GM19468 (cell line): Measurements from ENCODE around the gene LAMC1.

ENCODE experiments used
- ATAC-seq: cut with Tn5 transposase; IDR thresholded peaks from one replicate; pipeline ENCODE4 v1.9.1; 2021; ENCODE audit warnings: mild to moderate bottlenecking, moderate library complexity, moderate number of reproducible peaks; ENCODE audit not compliant: unreplicated experiment; ENCODE audit errors: extremely low read depth

Gene LAMC1

DNA sequence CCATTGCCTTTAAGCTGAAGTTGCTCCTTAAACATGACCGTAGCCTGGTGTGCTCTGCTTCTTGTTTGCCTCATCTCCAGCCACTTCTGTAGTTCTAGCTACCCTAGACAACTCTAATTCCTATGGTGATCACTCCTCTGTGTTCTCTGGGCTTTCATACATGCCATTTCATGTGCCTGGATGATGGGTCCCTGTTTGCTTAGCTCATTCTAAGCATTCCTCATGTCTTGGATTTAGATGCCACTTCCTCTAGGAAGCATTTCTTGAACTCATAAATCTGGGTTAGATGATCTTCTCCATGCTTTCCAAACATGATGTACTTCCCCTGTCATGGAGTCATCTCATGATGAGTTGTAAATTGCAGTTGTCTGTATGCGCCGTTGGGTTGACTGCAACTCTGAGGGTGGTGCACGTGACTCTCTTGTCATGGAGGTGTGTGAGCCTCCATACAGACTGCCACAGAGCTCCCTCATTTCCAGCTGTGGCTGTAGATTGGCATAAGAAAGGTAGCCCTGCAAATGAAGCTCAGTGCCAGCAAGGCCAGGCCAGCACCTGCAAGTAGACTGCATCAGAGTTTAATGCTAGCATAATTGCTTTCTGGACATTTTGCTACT, 77.2 kb downstream of the LAMC1 start:
- no peak for ATAC-seq

DNA sequence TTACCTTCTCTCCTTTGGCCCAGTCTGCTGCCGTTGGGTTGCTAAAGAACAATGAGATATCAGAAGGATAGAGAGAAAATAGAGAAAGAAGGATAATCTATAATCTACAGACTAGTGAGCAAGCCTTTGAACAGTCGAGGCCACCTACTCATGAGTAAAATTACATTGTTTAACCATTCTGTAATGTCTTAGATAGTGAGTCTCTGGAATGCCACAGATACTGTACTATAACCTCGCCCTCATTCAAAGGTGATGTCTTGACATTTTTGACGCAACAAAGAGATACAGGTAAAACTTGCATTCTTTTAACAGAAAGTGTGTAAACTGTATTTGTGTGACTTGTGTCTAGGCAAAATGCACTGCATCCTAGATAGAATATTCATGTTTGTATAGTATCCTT, 77.9 kb downstream of the LAMC1 start:
- no peak for ATAC-seq

DNA sequence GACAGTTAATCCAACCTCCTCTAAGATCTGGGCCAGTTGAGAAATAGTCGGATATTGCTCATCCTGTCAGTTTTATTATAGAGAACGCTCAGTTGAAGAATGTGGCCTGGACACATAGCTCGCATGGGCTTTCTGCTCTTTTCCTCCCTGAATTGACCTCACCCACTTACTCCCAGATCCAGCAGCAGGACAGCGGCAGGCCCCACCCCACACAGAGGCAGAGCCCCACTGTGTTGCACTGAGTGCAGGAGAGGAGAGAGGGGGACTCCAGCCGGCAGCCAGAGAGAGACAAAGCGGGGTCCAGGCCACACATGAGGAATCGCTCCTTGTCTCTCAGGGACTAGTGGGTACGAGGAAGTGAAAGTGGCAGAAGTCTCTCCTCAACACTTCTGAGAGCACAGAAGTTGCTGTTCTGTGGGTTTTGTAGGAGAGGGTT, 78.6 kb downstream of the LAMC1 start:
- ATAC-seq: no peak

DNA sequence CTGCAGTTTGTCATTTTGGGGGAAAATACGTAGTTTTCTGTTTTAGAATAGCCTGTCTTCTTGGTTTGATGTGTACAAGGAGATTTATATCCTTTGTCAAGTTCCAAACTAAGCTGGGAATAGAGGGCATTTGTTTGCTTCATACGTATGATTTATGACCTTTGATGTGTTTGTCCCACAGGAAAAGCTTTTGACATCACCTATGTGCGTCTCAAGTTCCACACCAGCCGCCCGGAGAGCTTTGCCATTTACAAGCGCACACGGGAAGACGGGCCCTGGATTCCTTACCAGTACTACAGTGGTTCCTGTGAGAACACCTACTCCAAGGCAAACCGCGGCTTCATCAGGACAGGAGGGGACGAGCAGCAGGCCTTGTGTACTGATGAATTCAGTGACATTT, 79.9 kb downstream of the LAMC1 start:
- ATAC-seq: no peak

DNA sequence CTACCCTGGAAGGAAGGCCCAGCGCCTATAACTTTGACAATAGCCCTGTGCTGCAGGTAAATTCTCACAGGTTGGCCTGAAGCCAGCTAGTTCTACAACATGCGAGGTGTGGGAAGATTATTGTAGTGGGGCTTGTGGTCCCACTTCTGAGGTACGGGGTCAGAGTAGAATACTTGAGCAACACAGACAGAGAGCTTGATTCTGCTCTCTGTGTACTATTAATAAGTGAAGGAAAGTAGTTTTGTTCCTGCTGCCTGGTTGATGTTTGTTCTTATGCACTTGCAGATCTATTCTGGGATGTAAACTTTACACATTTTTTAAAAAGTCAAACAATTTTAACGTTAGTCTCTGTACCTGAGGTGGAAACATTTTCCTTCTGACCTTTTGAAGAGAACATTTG, 80.4 kb downstream of the LAMC1 start:
- ATAC-seq: no peak

DNA sequence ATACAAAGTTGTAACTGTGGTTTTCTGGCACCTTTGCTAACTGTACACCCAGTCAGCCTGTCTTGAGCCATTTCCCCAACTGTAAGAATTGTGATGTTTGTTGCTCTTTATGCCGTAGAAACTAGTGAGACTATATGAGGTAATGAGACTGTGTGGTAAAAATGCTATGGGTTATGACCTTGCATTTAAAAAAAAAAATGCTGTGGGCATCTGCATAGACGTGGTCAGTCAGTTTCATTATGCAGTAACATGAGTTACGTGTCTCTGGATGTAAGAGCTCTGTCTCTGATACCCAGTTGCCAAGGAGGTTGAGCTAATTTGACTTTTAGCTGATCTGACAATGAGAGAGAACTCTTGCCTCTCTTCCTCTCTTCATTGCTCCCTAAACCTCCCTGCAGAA, 82.2 kb downstream of the LAMC1 start:
- no peak for ATAC-seq

DNA sequence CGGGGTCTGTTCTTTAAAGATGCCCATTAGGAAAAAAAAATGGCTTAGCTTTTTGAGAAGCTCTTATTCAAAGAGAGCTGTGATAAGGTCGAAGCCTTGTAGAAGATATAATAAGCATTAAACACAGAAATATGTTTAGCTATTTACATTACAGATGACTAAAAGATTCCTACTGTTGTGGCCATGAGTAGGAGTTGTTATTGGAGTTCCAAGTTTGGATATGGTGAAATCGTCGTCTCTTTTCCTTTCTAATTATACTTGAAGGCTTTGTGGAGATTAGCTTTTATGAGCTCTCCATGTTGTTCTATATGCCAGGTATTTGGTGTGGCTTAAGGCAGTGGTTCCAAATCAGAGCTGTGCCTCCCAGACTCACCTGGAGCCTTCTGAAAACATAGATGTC, 82.9 kb downstream of the LAMC1 start:
- ATAC-seq: no peak

DNA sequence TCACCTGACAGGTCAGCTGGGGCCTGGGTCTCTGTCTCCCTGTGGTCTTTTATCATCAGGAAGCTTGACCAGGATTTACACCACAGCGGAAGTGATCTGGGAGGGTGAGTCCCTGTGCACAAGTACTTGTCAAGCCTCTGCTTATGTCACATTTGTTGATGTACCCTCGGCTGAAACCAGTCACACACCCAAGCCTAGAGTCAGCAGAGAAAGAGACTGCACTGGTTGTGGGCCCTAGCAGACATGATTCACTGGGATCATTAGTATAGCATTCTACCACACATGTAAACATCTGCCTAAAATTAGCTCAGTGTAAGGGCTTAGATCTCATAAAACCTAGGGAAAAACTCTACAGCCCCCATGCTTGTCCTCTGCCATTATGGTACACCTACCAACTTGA, 83.5 kb downstream of the LAMC1 start:
- no peak for ATAC-seq

DNA sequence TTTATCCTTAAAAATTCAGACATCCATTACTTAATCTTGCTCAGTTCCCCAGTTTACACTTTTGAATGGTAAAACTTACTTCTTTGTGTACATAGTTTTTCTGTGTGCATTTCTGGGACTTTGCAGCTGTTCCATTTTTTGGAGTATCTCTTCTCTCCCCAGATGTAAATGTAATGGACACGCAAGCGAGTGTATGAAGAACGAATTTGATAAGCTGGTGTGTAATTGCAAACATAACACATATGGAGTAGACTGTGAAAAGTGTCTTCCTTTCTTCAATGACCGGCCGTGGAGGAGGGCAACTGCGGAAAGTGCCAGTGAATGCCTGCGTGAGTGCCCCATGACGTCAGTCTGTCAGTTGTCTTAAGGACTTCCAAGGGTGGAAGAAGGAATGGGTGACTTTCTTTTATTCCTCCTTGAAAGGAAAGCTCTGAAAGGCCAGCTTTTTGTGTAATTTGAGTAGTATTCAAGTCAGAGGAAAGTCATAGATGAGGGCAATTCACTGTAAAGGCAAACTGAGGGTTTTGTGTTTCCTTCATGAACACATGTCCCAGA, 87.2 kb downstream of the LAMC1 start:
- no peak for ATAC-seq

DNA sequence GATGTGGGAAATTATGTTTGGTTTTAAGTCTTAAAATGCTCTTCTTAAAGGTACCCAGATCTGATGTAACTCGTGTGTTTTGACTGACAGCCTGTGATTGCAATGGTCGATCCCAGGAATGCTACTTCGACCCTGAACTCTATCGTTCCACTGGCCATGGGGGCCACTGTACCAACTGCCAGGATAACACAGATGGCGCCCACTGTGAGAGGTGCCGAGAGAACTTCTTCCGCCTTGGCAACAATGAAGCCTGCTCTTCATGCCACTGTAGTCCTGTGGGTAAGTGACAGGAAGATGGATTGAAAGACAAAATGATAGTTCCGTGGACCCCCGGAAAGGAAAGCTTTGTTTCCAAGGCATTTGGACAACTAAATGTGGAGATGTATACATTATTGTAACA, 91.2 kb downstream of the LAMC1 start:
- no peak for ATAC-seq

DNA sequence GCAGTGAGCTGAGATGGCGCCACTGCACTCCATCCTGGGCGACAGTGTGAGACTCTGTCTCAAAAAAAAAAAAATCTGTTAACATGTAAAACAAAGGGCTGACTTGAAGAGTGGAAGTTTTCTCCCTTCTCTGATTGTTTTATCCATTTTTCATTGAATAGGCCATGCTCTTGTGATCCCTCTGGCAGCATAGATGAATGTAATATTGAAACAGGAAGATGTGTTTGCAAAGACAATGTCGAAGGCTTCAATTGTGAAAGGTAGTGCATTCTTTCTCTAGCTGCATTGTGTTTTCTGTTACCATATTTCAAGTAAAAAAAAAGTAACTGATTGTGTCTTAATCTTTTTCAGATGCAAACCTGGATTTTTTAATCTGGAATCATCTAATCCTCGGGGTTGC, 93.2 kb downstream of the LAMC1 start:
- ATAC-seq: no peak

DNA sequence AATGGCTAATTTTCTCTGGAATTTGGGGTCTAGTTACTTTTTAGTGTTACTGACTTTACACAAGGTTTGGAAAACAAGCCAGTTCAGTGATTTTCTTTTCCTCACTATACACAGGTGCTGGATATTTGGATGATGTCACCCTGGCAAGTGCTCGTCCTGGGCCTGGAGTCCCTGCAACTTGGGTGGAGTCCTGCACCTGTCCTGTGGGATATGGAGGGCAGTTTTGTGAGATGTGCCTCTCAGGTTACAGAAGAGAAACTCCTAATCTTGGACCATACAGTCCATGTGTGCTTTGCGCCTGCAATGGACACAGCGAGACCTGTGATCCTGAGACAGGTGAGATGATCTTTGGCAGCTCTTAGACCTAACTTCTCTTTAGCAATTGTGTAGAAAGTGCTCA, 98.4 kb downstream of the LAMC1 start:
- ATAC-seq: no peak

DNA sequence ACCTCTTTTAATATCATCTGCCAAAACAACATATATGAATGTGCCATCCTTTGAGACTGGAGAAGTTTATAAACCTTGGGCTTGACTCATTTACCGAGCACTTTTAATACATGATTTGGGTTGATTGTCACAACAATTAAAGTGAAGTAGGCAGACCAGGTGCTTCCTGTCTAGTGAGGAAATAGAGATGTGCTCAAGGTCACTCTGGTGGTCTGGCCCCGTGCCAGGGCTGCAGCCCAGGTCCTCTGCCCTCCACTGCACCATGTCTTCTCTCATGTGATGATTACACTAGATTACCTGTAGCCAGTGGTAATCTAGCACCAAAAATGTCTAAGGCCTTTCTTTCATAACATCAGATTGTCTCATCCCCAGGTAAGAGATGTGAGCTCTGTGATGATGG, 101.0 kb downstream of the LAMC1 start:
- no peak for ATAC-seq

DNA sequence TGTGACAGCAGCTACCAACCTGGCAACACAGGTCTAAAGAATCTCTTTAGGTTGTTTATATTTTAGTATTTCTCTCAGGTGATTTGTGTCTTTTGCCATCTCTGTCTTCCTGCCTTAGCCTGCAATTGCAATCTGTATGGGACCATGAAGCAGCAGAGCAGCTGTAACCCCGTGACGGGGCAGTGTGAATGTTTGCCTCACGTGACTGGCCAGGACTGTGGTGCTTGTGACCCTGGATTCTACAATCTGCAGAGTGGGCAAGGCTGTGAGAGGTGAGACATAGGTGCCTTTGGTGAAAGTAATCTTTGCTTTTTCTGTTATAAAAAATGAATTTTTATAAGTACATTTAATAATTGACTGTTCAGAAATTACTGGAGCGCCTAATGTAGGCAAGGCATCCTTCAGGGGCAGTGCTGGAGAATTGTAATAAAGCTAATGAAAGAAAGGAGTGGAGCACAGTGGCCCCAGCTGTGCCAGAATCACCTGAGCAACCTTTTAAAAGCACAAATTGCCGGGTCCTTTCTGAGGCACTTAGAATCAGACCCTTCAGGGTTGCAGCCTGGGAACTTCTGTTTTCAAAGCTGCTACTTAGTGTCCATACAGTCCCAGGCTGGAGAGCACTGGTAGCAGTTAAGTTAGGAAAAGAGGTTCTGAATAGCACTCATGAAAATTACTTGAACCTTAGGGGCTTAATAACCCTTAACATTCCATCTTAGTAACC, 102.2 kb downstream of the LAMC1 start:
- ATAC-seq: no peak

DNA sequence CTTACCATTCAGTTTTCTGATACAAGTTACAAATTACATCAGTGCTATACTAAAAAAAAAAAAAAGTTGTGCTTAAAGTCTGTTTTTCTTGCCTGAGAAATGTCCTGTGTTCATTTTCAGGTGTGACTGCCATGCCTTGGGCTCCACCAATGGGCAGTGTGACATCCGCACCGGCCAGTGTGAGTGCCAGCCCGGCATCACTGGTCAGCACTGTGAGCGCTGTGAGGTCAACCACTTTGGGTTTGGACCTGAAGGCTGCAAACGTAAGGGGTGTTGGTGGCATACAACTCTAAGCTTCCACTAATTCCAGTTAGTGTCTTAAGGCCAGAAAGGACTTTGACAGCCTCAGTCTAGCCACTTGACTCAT, 102.8 kb downstream of the LAMC1 start:
- no peak for ATAC-seq

DNA sequence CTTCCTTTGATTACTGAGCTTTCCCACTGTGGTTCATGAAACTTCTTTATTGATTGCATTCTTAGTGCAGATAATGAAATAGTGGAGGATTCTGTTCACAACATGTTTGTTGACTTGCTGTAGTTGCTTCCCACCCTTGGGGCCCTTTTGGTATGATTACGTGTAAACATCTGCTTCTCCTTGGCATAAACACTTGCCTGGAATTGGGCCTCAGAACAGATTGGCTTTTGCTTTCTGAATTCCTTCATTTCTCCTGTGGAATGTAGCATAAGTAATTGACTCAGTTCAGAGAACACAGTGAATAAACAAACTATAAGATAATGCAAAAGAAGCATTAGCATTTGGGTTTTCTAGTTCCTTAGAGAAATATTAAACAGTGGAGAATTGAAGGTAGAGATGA, 103.3 kb downstream of the LAMC1 start:
- ATAC-seq: no peak

DNA sequence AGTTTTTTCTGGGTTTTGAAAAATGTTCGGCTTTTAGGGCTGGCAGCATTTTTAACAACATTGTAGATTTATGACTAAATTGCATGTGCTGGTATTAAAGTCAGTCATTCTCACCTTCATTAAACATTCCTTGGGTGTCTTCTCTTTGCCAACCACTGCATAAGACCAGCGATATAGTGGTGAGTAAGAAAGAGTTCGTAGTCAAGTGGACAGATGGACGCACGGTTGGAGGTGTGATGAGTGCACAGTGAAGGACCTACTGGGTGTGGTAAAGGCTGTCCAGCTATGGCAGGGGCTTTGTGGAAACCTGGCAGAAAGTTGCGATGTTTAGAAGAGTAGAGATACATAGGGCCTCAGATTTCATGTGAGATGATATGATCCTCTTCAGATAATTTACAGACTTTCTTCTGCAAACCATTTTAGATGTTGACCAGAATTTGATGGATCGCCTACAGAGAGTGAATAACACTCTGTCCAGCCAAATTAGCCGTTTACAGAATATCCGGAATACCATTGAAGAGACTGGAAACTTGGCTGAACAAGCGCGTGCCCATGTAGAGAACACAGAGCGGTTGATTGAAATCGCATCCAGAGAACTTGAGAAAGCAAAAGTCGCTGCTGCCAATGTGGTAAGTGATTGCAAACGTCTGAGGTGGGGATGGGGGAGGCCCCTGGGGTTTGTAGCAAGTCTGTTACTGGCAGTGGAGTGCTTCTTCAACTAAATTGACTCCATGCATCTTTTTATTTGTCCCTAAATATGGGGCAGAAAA, 106.9 kb downstream of the LAMC1 start:
- no peak for ATAC-seq

DNA sequence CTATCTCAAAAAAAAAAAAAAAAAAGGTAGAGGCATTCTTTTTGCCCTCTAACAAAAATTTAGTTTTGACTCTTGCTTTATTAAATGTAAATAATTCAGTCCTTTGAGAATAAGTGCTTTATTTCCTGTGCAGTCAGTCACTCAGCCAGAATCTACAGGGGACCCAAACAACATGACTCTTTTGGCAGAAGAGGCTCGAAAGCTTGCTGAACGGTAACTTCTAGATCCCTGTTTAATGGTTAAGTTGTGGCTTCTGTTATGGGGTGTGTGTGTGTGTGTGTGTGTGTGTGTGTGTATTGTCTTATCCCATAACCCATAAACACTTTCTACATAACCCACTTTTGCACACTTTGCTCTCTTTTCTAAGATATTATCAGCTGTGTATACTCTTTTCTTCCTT, 107.9 kb downstream of the LAMC1 start:
- no peak for ATAC-seq

DNA sequence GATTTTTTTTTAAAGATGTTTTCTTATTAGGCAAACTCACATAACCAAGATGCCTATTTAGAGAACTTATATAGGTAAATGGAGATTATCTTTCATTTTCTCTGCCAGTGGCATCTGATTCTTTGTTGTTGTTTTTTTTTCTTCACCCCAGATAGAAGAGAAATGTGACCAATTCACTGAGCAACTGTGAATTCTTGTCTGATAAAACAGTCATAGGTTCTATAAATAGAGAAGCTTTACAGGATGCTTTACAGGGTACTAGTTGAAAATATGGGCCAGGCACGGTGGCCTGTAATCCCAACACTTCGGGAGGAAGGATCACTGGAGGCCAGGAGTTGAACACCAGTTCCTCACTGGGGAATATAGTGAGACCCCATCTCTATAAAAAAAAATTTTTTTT, 112.1 kb downstream of the LAMC1 start:
- ATAC-seq: no peak

DNA sequence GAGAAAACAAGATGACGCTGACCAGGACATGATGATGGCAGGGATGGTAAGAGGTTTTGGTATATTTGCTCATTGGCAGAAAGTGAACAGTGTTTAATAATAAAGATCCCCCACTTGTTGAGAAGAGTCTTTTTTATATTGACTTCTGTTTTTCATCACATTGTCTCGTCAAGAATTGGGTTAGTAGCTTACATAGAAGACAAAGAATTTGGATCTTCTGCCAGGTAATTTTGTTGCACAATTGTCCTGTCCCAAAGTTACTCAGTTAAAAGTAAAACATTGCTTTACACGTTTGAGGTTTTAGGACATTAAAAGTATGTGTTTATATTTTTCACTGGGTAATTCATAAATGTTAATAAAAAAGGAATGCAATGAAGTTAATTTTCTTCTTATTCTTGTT, 114.6 kb downstream of the LAMC1 start:
- ATAC-seq: no peak

DNA sequence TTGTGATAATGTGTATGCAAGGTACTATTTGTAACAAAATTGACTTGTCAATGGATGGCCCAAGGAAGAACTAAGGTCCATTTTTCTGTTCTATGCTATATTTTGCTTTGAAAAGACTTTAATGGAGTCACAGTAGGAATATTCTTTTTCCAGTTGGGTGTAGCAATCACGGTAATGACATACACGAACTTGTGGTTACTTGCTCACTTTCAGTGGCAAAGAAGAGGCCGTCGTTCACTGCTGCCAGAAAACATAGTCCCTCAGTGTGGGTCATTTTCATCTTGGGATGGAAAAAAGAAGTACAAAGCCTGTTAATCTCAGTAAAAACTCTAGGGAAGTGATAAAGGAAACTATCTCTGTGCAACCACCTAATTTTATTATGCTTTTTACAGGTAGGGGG, 115.1 kb downstream of the LAMC1 start:
- ATAC-seq: no peak
